8988T (cell line): ENCODE data around the gene CCL4L2.
"Not testable (repeated sequence)": the region's sequence is repeated elsewhere in the genome, so short reads cannot be mapped to it uniquely, and the experiment has no call there.

Experiments
- DNase-seq: peaks from one replicate; pipeline ENCODE4 v3.0.0; 2011

CCL4L2 gene

GRCh38 chr17:36210439-36211211, at the start of gene CCL4L2:
Gene CCL4L2, plus strand, starts transcription at chr17:36211063.
- not testable (repeated sequence) for DNase-seq

- DNase-seq, result not testable (repeated sequence)
Measured at GRCh38 chr17:36168836-36169235, 42.0 kb upstream of the CCL4L2 start.

GRCh38 chr17:36176536-36176935, 34.3 kb upstream of the CCL4L2 start, which contains the start of gene TBC1D3B:
Gene TBC1D3B, minus strand, starts transcription at chr17:36176636. Its CDS starts 1,586 bp downstream, at chr17:36175050.
- not testable (repeated sequence) for DNase-seq

GRCh38 chr17:36181446-36182175, 29.3 kb upstream of the CCL4L2 start:
- DNase-seq, result not testable (repeated sequence)

- no peak for DNase-seq
Measured at GRCh38 chr17:36182176-36183000, 28.5 kb upstream of the CCL4L2 start.

GRCh38 chr17:36183001-36183971, 27.6 kb upstream of the CCL4L2 start:
- DNase-seq, result peak; percentile 70

GRCh38 chr17:36184023-36184765, 26.7 kb upstream of the CCL4L2 start:
- no peak for DNase-seq

GRCh38 chr17:36185416-36185815, 25.4 kb upstream of the CCL4L2 start:
- DNase-seq, result no peak

GRCh38 chr17:36186810-36187763, 23.8 kb upstream of the CCL4L2 start:
- not testable (repeated sequence) for DNase-seq

GRCh38 chr17:36187943-36188665, 22.8 kb upstream of the CCL4L2 start:
- not testable (repeated sequence) for DNase-seq

- DNase-seq, result no peak
Measured at GRCh38 chr17:36188891-36189306, 22.0 kb upstream of the CCL4L2 start.

GRCh38 chr17:36189993-36190392, 20.9 kb upstream of the CCL4L2 start:
- DNase-seq, result not testable (repeated sequence)

- not testable (repeated sequence) for DNase-seq
Measured at GRCh38 chr17:36190549-36191330, 20.1 kb upstream of the CCL4L2 start.

GRCh38 chr17:36193216-36193775, 17.6 kb upstream of the CCL4L2 start:
- DNase-seq, result no peak

- not testable (repeated sequence) for DNase-seq
Measured at GRCh38 chr17:36194147-36194831, 16.6 kb upstream of the CCL4L2 start.

GRCh38 chr17:36194832-36195433, 15.9 kb upstream of the CCL4L2 start:
- not testable (repeated sequence) for DNase-seq
